GM12878 (cell line): ENCODE data around the gene SBNO2. TPM values are rescaled to one million over a fixed set of nuclear protein-coding genes. Genes with fewer than 3 reads are reported as not detected.
A peak's percentile ranks its signal among the peaks of the same experiment; 100 is the strongest.

Source experiments
- ATAC-seq: fragments of 200-7000 bp; cut with Tn5 transposase; 3 replicates; pipeline ENCODE4 v1.9.1; 2020; ENCODE audit warnings: mild to moderate bottlenecking, moderate library complexity
- BruUV-seq: library from RNA; stranded (reverse); fragments of 400-500 nt; replicated peaks from 2 replicates; lab custom pipeline; 2021; lab: Mats Ljungman, UMichigan
- CTCF ChIA-PET: fragments of 300-600 bp; sonication (Branson Sonifier 250); formaldehyde crosslinking; extraction: SDS; loops from one replicate; lab custom pipeline; 2021; ENCODE audit warnings: inconsistent platforms; lab: Yijun Ruan, JAX
- POLR2A ChIA-PET: fragments of 350-600 bp; formaldehyde crosslinking; extraction: SDS; loops from one replicate; lab custom pipeline; 2021; ENCODE audit warnings: inconsistent platforms; lab: Charles Lee
- RAD21 ChIA-PET: fragments of 300-600 bp; sonication (Branson Sonifier 250); formaldehyde crosslinking; loops from one replicate; lab custom pipeline; 2023; ENCODE audit warnings: antibody characterized with exemption; ENCODE audit not compliant: unreplicated experiment; lab: Charles Lee
- SMC1A ChIA-PET: fragments of 300-600 bp; sonication (Branson Sonifier 250); formaldehyde crosslinking; loops from one replicate; lab custom pipeline; 2023; ENCODE audit not compliant: unreplicated experiment, uncharacterized antibody; lab: Charles Lee
- DNase-seq: peaks from one replicate; pipeline ENCODE4 v3.0.0-alpha.2; 2011; ENCODE audit warnings: low read depth, low spot score
- FAIRE-seq: peaks from 3 replicates; lab custom pipeline; 2011; peaks lifted over from hg19 to GRCh38; lab: Jason Lieb, UNC
- H2AFZ ChIP-seq: 2 replicates; pipeline ENCODE4 v1.6.0; 2011; ENCODE audit warnings: low read depth, low read length, control low read depth; ENCODE audit not compliant: control insufficient read depth
- H3K27ac ChIP-seq: 2 replicates; pipeline ENCODE4 v1.5.1; 2011; ENCODE audit warnings: control low read depth; ENCODE audit not compliant: control insufficient read depth, insufficient read depth
- H3K27me3 ChIP-seq, 2 experiments: replicated peaks in 1 of 2; 2 replicates each; pipeline versions ENCODE4 v1.6.0 to v1.6.1; 2011; ENCODE audit warnings: low read length in 1 of 2; ENCODE audit not compliant: control insufficient read depth in 2 of 2, insufficient read depth in 2 of 2
- H3K36me3 ChIP-seq, 2 experiments: 2 replicates each; pipeline ENCODE4 v1.5.1; 2011; ENCODE audit warnings: low read length in 1 of 2; ENCODE audit not compliant: control insufficient read depth in 2 of 2, insufficient read depth in 2 of 2
- H3K4me1 ChIP-seq: 2 replicates; pipeline ENCODE4 v1.6.1; 2011; ENCODE audit warnings: mild to moderate bottlenecking, low read length, moderate library complexity, mixed read lengths; ENCODE audit not compliant: control insufficient read depth, insufficient read depth
- H3K4me2 ChIP-seq: 2 replicates; pipeline ENCODE4 v1.6.0; 2011; ENCODE audit warnings: control low read depth; ENCODE audit not compliant: control insufficient read depth, insufficient read depth
- H3K4me3 ChIP-seq: fragments of 200-600 bp; sonication (generic); 2 replicates; pipeline ENCODE4 v1.5.1; 2016
- H3K79me2 ChIP-seq: 2 replicates; pipeline ENCODE4 v1.6.0; 2011; ENCODE audit warnings: low read length; ENCODE audit not compliant: control insufficient read depth, insufficient read depth
- H3K9ac ChIP-seq: 2 replicates; pipeline ENCODE4 v1.8.0; 2011; ENCODE audit warnings: low read length, control low read depth, mixed read lengths; ENCODE audit not compliant: control insufficient read depth, insufficient read depth
- H3K9me3 ChIP-seq: replicated peaks from 3 replicates; pipeline ENCODE4 v1.5.1; 2011; ENCODE audit warnings: mild to moderate bottlenecking, low read length; ENCODE audit not compliant: control insufficient read depth, insufficient read depth
- H4K20me1 ChIP-seq: 2 replicates; pipeline ENCODE4 v1.6.0; 2011; ENCODE audit not compliant: control insufficient read depth, insufficient read depth
- BMI1 ChIP-seq: fragments of 450-650 bp; IDR thresholded peaks from 2 replicates; pipeline ENCODE4 v1.6.1; 2016; ENCODE audit warnings: mild to moderate bottlenecking, moderate library complexity, borderline replicate concordance
- POLR2A ChIP-seq: IDR thresholded peaks from 2 replicates; pipeline ENCODE4 v1.6.1; 2011; ENCODE audit warnings: low read depth, mild to moderate bottlenecking, low read length
- POLR2AphosphoS5 ChIP-seq: IDR thresholded peaks from 2 replicates; pipeline ENCODE4 v1.6.1; 2011; ENCODE audit warnings: mild to moderate bottlenecking, low read length, inconsistent platforms
- ZBTB33 ChIP-seq: fragments of 450-650 bp; IDR thresholded peaks from 2 replicates; pipeline ENCODE4 v1.6.1; 2017; ENCODE audit warnings: mild to moderate bottlenecking
- ZBTB4 ChIP-seq: fragments of 450-650 bp; formaldehyde crosslinking; IDR thresholded peaks from 2 replicates; pipeline ENCODE4 v1.4.0; 2022; ENCODE audit warnings: mild to moderate bottlenecking, moderate library complexity
- WGBS: methylation state at CpG from one replicate; pipeline ENCODE4 v1.1.6; 2016; ENCODE audit warnings: low lambda C conversion rate; ENCODE audit not compliant: insufficient replicate concordance, insufficient coverage; ENCODE audit errors: missing lambda C conversion rate; 5-methylcytosine and 5-hydroxymethylcytosine counted together
- in situ Hi-C: fragments of 300-500 bp; cut with MboI; formaldehyde crosslinking; loops from 9 replicates; pipeline ENCODE4 v1.14.3; 2018; ENCODE audit warnings: mixed read lengths
- intact Hi-C: fragments of 100-400 bp; cut with micrococcal nuclease; formaldehyde crosslinking; loops from one replicate; pipeline ENCODE4 v1.14.2; 2022; ENCODE audit not compliant: unreplicated experiment
- polyA plus RNA-seq, 11 experiments: library from polyadenylated mRNA; depleted of rRNA in 4 of 11; unstranded in 6 of 11; stranded (reverse) in 5 of 11; fragments of >200 nt; fragmentation: Nextera tagmentation in 4 of 11; fragmentation: Illumina TruSeq in 1 of 11; extraction: Ambion mirVana in 4 of 11; extraction: Trizol in 1 of 11; gene quantifications; 1 replicate in 1 of 11; 2 replicates in 10 of 11; pipeline versions ENCODE4 v1.2.1 to v1.2.3, GENCODE V29; 2011 to 2016; ENCODE audit warnings: inconsistent platforms in 2 of 11, missing spikeins in 2 of 11, low read depth in 1 of 11
- total RNA-seq, 4 experiments: library from RNA; depleted of rRNA in 3 of 4; stranded (reverse); fragments of >200 nt in 3 of 4; fragmentation: Illumina TruSeq in 1 of 4; extraction: Trizol in 1 of 4; gene quantifications; 2 replicates each; pipeline versions ENCODE4 v1.2.1 to v1.2.3, GENCODE V29; 2013 to 2021

Gene SBNO2
- total and polyA plus RNA-seq, 10 of the 15 experiments (the other 5 are each of a cell fraction or from before 2014, with no cell fraction given) = 0.08 to 44.6 (median 5.4) TPM

GRCh38 chr19:1219786-1220476, 45.9 kb upstream of the SBNO2 start:
- TF ChIP-seq BMI1 (no peak), POLR2A (0 out of 2 replicates have a peak, but pooled peaks have one; percentile 11)
- in situ Hi-C loops (no loop called here), intact Hi-C loops (no loop called here)
- no peak for DNase-seq
- Histone ChIP-seq H2AFZ (no peak overlapping the region), H4K20me1 (no peaks in the 10 kb centered on the region), H3K27ac (no peak overlapping the region), H3K4me1 (no peaks in the 10 kb centered on the region), H3K9ac (no peak overlapping the region), H3K27me3 (no peaks in the 10 kb centered on the region), H3K4me3 (no peak overlapping the region), H3K79me2 (peaks cover 14% of the 10 kb centered on the region), H3K9me3 (no peaks in the 10 kb centered on the region), H3K36me3 (peaks cover 7 to 23% of the 10 kb centered on the region in 2 experiments; a peak in 3 of 4 replicates), H3K4me2 (no peak overlapping the region)
- ATAC-seq = no peak
- no TSS peak for BruUV-seq
- 97% methylated on average over 19 of the region's 19 CpGs for WGBS
- no peak for FAIRE-seq
- CTCF ChIA-PET = interaction anchor here (1.4 kb wide), 1 partner anchor 24 kb away, joined by 6 read pairs; no protein-coding TSS in a partner anchor
- RAD21 ChIA-PET = no interaction called here
- POLR2A ChIA-PET = no interaction called here
- SMC1A ChIA-PET = no interaction called here

GRCh38 chr19:1218751-1219567, 44.9 kb upstream of the SBNO2 start:
- no peak overlapping the region for H3K9ac ChIP-seq
- no peak overlapping the region for H3K27ac ChIP-seq
- peaks cover 24% of the 10 kb centered on the region for H3K79me2 ChIP-seq
- ChIA-PET RAD21 (interaction anchor here (1.7 kb wide), 1 partner anchor 106 kb away, joined by 3 read pairs; no protein-coding TSS in a partner anchor), CTCF (no interaction called here), SMC1A (no interaction called here), POLR2A (no interaction called here)
- no peak overlapping the region for H3K4me3 ChIP-seq
- H3K4me2 ChIP-seq = no peak overlapping the region
- H3K27me3 ChIP-seq = no peaks in the 10 kb centered on the region
- no peak for ATAC-seq
- H4K20me1 ChIP-seq = no peaks in the 10 kb centered on the region; the same call in 1 of the 2 replicates
- peaks cover 7 to 28% of the 10 kb centered on the region in 2 experiments; a peak in 3 of 4 replicates for H3K36me3 ChIP-seq
- FAIRE-seq = no peak
- H3K9me3 ChIP-seq = no peaks in the 10 kb centered on the region
- 91% methylated on average over 36 of the region's 37 CpGs for WGBS
- BruUV-seq = no TSS peak
- peaks cover 5% of the 10 kb centered on the region for H3K4me1 ChIP-seq
- in situ Hi-C loops (no loop called here), intact Hi-C loops (no loop called here)
- H2AFZ ChIP-seq = no peak overlapping the region
- no peak for DNase-seq
- no peak for TF ChIP-seq ZBTB4 (CRISPR knock-in tag)
- no peak for TF ChIP-seq ZBTB33
- TF ChIP-seq POLR2AphosphoS5 = no peak
